Neutrophil (primary cell): ENCODE measurements around the gene PLAAT5.

ENCODE experiments used
- H3K27ac ChIP-seq: fragments of 200-600 bp; sonication (generic); 2 replicates; pipeline ENCODE4 v1.5.1; 2016; ENCODE audit warnings: mild to moderate bottlenecking, moderate library complexity
- H3K27me3 ChIP-seq: fragments of 200-600 bp; sonication (generic); 2 replicates; pipeline ENCODE4 v1.6.0; 2016; ENCODE audit warnings: mild to moderate bottlenecking
- H3K36me3 ChIP-seq: fragments of 200-600 bp; sonication (generic); 2 replicates; pipeline ENCODE4 v1.5.1; 2017
- H3K4me1 ChIP-seq, 2 experiments: fragments of 200-600 bp in 1 of 2; sonication (generic) in 1 of 2; 1 replicate in 1 of 2; 2 replicates in 1 of 2; pipeline versions ENCODE4 v1.5.1 to v1.6.1; 2013 to 2016; ENCODE audit warnings: low read depth in 1 of 2, low read length in 1 of 2, mild to moderate bottlenecking in 1 of 2, moderate library complexity in 1 of 2; ENCODE audit not compliant: control insufficient read depth in 1 of 2, insufficient read depth in 1 of 2
- H3K4me3 ChIP-seq, 2 experiments: fragments of 200-600 bp in 1 of 2; sonication (generic) in 1 of 2; 1 replicate in 1 of 2; 2 replicates in 1 of 2; pipeline ENCODE4 v1.5.1; 2013 to 2016; ENCODE audit warnings: low read depth in 1 of 2, low read length in 1 of 2, mild to moderate bottlenecking in 1 of 2, moderate library complexity in 1 of 2
- H3K9me3 ChIP-seq: fragments of 200-600 bp; sonication (generic); 2 replicates; pipeline ENCODE4 v1.5.1; 2016
- CTCF ChIP-seq: fragments of 200-600 bp; sonication (generic); IDR thresholded peaks from 2 replicates; pipeline ENCODE4 v1.5.1; 2016; ENCODE audit warnings: antibody characterized with exemption

Gene PLAAT5

GRCh38 chr11:63427971-63428508 is 62.9 kb downstream of the PLAAT5 start:
- H3K9me3 ChIP-seq: no peaks in the 10 kb centered on the region
- H3K4me3 ChIP-seq: no peak overlapping the region
- H3K27ac ChIP-seq: no peak overlapping the region
- TF ChIP-seq CTCF: no peak
- H3K36me3 ChIP-seq: no peaks in the 10 kb centered on the region
- H3K27me3 ChIP-seq: peaks cover 13% of the 10 kb centered on the region
- H3K4me1 ChIP-seq: no peaks in the 10 kb centered on the region

- H3K9me3 ChIP-seq: no peaks in the 10 kb centered on the region
- H3K27me3 ChIP-seq: no peaks in the 10 kb centered on the region
- no peak for TF ChIP-seq CTCF
- H3K4me3 ChIP-seq: no peak overlapping the region
- no peaks in the 10 kb centered on the region for H3K36me3 ChIP-seq
- H3K27ac ChIP-seq: no peak overlapping the region
- no peaks in the 10 kb centered on the region for H3K4me1 ChIP-seq
These were observed 73.7 kb downstream of the PLAAT5 start for GRCh38 chr11:63417174-63417852.
